GM12864 (cell line): Measurements from ENCODE around the gene PTS.

Source experiments
- DNase-seq: peaks from one replicate; pipeline ENCODE4 v3.0.0-alpha.2; 2011; ENCODE audit warnings: low read depth
- H3K4me3 ChIP-seq: 2 replicates; pipeline ENCODE4 v1.5.1; 2011; ENCODE audit warnings: mild to moderate bottlenecking, low read depth, low read length, control low read depth
- TF ChIP-seq, protein P1 (sequence below): IDR thresholded peaks from 2 replicates; pipeline ENCODE4 v1.5.1; 2011; ENCODE audit warnings: low read depth, mild to moderate bottlenecking, moderate library complexity, low read length, control low read depth, inconsistent platforms; ENCODE audit errors: missing control alignments

PTS gene

GRCh38 chr11:112226062-112226830 lies at the start of gene PTS:
PTS (plus strand) TSS chr11:112226428; CDS start chr11:112226444, 16 bp downstream.
- TF ChIP-seq, protein P1, sequence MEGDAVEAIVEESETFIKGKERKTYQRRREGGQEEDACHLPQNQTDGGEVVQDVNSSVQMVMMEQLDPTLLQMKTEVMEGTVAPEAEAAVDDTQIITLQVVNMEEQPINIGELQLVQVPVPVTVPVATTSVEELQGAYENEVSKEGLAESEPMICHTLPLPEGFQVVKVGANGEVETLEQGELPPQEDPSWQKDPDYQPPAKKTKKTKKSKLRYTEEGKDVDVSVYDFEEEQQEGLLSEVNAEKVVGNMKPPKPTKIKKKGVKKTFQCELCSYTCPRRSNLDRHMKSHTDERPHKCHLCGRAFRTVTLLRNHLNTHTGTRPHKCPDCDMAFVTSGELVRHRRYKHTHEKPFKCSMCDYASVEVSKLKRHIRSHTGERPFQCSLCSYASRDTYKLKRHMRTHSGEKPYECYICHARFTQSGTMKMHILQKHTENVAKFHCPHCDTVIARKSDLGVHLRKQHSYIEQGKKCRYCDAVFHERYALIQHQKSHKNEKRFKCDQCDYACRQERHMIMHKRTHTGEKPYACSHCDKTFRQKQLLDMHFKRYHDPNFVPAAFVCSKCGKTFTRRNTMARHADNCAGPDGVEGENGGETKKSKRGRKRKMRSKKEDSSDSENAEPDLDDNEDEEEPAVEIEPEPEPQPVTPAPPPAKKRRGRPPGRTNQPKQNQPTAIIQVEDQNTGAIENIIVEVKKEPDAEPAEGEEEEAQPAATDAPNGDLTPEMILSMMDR: no peak
- peak; percentile 59 for DNase-seq
- peak within 1 kb of the TSS; percentile 96 for H3K4me3 ChIP-seq

DNA sequence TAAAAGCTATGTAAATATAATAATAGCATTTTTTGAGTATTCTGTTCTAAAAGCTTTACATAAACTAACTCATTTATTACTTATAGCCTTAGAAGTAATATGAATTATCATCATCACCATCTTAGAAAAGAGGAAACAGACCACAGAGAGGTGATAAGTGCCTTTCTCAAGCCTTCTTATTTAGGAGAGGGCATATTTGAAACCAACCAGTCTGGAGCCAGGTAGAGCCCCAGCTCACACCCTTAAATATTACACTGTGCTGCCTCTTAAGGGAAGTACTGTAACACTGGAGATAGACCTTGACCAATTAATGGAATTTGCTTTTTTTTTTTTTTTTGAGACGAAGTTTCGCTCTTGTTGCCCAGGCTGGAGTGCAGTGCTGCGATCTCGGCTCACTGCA lies 48.6 kb upstream of the PTS start:
- no peak for DNase-seq
- TF ChIP-seq, protein P1: no peak
- no peak overlapping the region for H3K4me3 ChIP-seq

- DNase-seq: no peak
- H3K4me3 ChIP-seq: no peak overlapping the region
- TF ChIP-seq, protein P1: no peak
Measured at GRCh38 chr11:112178428-112178827, 47.8 kb upstream of the PTS start.

- H3K4me3 ChIP-seq: no peak overlapping the region
- no peak for DNase-seq
- TF ChIP-seq, protein P1: no peak
Measured at GRCh38 chr11:112178936-112179335, 47.3 kb upstream of the PTS start.

DNA sequence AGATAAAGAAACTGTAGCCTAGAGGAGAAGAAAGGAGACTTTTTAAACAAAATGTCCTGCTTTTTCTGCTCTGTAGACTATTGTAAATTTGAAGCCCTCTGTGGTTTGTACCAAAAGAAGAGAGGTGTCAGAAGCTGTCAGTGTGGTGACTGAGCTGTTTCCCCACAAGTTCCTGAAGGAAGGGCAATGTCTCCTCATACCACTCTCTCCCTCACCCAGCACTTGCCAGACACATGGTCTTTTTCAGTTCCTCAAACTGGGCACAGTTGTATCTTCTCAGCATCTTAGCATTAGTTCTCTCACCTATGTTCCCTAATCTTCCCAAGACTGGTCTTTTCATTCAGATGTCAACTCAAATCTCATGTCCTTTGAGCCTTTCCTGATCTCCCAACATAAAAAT lies 46.6 kb upstream of the PTS start:
- no peak for DNase-seq
- TF ChIP-seq, protein P1: no peak
- no peak overlapping the region for H3K4me3 ChIP-seq

DNA sequence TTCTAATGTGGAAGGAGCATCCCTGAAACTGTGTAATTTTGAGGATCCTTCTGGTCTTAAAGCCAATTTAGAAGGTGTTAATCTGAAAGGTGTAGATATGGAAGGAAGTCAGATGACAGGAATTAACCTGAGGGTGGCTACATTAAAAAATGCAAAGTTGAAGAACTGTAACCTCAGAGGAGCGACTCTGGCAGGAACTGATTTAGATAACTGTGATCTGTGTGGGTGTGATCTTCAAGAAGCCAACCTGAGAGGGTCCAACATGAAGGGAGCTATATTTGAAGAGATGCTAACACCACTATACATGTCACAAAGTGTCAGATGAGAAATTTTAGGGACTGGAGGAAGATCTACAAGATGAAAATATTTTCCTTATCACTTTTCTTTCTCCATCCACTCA lies 43.4 kb upstream of the PTS start:
- TF ChIP-seq, protein P1: no peak
- DNase-seq: no peak
- H3K4me3 ChIP-seq: no peak overlapping the region

GRCh38 chr11:112185883-112186282 lies 40.3 kb upstream of the PTS start:
- no peak for DNase-seq
- TF ChIP-seq, protein P1: no peak
- no peak overlapping the region for H3K4me3 ChIP-seq
